ENCODE measurements around the gene LASP1.
"Not testable (repeated sequence)": the region's sequence is repeated elsewhere in the genome, so short reads cannot be mapped to it uniquely, and the experiment has no call there.

The LASP1 gene

DNA sequence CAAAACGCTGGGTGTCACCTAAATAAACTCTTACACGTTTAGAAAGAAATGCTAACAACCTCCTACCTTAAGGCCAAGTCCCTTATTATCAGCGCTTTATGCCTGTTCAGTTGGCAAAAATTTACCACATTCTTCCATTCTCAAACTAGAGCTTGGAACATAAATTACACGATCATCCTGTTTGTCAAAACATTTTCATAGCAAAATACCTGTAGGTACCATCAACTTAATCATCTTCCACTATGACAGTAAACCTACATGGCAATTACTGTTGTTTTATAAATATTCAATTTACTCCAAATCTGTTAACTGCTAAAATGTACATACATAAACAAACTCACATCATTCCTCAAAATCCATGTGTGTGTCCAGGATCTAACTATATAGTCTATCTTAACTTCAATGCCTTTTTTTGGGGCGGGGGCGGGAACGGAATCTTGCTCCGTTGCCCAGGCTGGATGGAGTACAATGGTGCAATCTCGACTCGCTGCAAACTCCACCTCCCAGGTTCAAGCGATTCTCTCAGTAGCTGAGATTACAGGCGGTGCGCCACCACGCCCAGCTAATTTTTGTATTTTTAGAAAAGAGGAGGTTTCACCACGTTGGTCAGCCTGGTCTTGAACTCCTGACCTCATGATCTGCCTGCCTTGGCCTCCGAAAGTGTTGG lies 20.8 kb upstream of the LASP1 start:
- DNase-seq (ENCODE audit: low read depth): no peak
- TF ChIP-seq CTCF (IDR thresholded peaks at IDR 0.05; ENCODE audit: low read depth, low read length) (no peak), MYC (IDR thresholded peaks at IDR 0.05; ENCODE audit: low read depth, low read length) (no peak), POLR2A (IDR thresholded peaks at IDR 0.05; ENCODE audit: extremely low read depth, insufficient read length) (no peak)
- TF ChIP-seq, protein P1, sequence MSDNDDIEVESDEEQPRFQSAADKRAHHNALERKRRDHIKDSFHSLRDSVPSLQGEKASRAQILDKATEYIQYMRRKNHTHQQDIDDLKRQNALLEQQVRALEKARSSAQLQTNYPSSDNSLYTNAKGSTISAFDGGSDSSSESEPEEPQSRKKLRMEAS (IDR thresholded peaks at IDR 0.05; ENCODE audit: low read depth, low read length): no peak
- H3K4me3 ChIP-seq (ENCODE audit: low read depth, low read length): no peak overlapping the region

GRCh38 chr17:38850374-38850773 lies 19.5 kb upstream of the LASP1 start:
- no peak for DNase-seq (ENCODE audit: low read depth)
- H3K4me3 ChIP-seq (ENCODE audit: low read depth, low read length): peak overlapping the region; percentile 100
- TF ChIP-seq, protein P1 (IDR thresholded peaks at IDR 0.05; ENCODE audit: low read depth, low read length): no peak
- TF ChIP-seq POLR2A (IDR thresholded peaks at IDR 0.05; ENCODE audit: extremely low read depth, insufficient read length): no peak
- TF ChIP-seq CTCF (IDR thresholded peaks at IDR 0.05; ENCODE audit: low read depth, low read length): no peak
- TF ChIP-seq MYC (IDR thresholded peaks at IDR 0.05; ENCODE audit: low read depth, low read length): no peak

DNA sequence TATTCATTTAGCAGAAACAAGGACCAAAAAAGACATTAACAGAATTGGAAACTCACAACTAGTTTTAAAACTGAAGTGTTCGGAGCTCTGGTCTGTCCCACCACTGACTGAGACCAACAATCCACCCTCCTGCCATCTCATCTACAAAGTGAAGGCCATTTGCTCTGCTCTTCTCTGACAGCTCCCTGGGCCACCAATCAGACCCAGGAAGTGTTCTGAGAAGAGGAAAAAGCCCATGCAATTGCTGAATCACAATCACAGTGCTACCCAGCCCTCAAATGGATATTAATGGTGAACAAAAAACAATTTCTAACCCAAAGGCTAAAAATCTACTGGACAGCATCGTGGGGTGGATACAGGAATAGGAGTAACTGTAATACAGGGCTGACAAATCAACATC lies 18.4 kb upstream of the LASP1 start:
- DNase-seq (ENCODE audit: low read depth): no peak
- peak overlapping the region; percentile 100 for H3K4me3 ChIP-seq (ENCODE audit: low read depth, low read length)

DNA sequence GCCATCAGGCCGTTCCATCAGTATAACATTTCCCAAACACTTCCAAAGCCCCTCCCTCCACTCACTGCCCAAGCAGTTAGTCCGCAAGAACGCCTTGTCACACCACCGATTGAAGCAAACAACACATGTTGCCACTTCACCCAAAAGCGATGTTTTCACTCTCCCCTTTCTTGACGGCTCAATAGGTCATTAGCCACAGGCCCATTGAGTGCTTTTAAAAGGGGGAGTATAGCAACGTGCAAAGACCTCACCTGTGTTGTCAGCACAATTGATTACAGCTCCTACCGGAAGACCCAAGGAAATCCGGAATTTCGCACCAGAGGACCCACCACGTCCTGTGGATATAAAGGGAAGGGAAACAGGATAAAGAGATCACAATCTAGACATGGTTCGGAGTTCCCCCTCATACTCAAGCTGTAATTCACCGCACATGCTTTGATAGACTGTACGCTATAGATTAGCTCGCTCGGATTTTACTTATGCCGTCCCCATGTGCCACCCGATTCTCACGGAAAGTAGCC lies 17.0 kb upstream of the LASP1 start:
- peak overlapping the region; percentile 100 for H3K4me3 ChIP-seq (ENCODE audit: low read depth, low read length)
- TF ChIP-seq, protein P1 (IDR thresholded peaks at IDR 0.05; ENCODE audit: low read depth, low read length): peak; percentile 25; the same call in 1 of the 2 replicates
- no peak; the same call in 1 of the 2 replicates for TF ChIP-seq MYC (IDR thresholded peaks at IDR 0.05; ENCODE audit: low read depth, low read length)
- TF ChIP-seq CTCF (IDR thresholded peaks at IDR 0.05; ENCODE audit: low read depth, low read length): no peak
- DNase-seq (ENCODE audit: low read depth): peak; percentile 47

More for the DNA sequence above, 18.4 kb upstream of the LASP1 start:
- TF ChIP-seq MYC (IDR thresholded peaks at IDR 0.05; ENCODE audit: low read depth, low read length) (no peak), CTCF (IDR thresholded peaks at IDR 0.05; ENCODE audit: low read depth, low read length) (no peak), POLR2A (IDR thresholded peaks at IDR 0.05; ENCODE audit: extremely low read depth, insufficient read length) (no peak)
- TF ChIP-seq, protein P1 (IDR thresholded peaks at IDR 0.05; ENCODE audit: low read depth, low read length): no peak

GRCh38 chr17:38853292-38854219 lies 16.3 kb upstream of the LASP1 start, which contains the start of gene RPL23:
Gene RPL23, minus strand, starts transcription at chr17:38853721. Its CDS starts 11 bp downstream, at chr17:38853710.
- H3K4me3 ChIP-seq (ENCODE audit: low read depth, low read length): peak within 1 kb of the TSS; percentile 100
- TF ChIP-seq MYC (IDR thresholded peaks at IDR 0.05; ENCODE audit: low read depth, low read length) (peak; percentile 96), POLR2A (IDR thresholded peaks at IDR 0.05; ENCODE audit: extremely low read depth, insufficient read length) (peak; percentile 95), CTCF (IDR thresholded peaks at IDR 0.05; ENCODE audit: low read depth, low read length) (no peak)
- TF ChIP-seq, protein P1 (IDR thresholded peaks at IDR 0.05; ENCODE audit: low read depth, low read length): peak; percentile 94
- DNase-seq (ENCODE audit: low read depth): peak; percentile 98

- H3K4me3 ChIP-seq (ENCODE audit: low read depth, low read length); DNase-seq (ENCODE audit: low read depth): not testable (repeated sequence)
Observed at GRCh38 chr17:38855101-38855714, 14.7 kb upstream of the LASP1 start.
